Activated naive CD4-positive, alpha-beta T cell treated with anti-CD3 and anti-CD28 coated beads, Interleukin-2, amount 50 U/mL, for 16 hours (primary cell): ENCODE data around the gene EEF1G.
"Not testable (repeated sequence)": the region's sequence is repeated elsewhere in the genome, so short reads cannot be mapped to it uniquely, and the experiment has no call there.

Experiments used
- DNase-seq: peaks from one replicate; pipeline ENCODE4 v3.0.0-alpha.2; 2020

Gene EEF1G

GRCh38 chr11:62553080-62553838 lies 20.4 kb downstream of the EEF1G start:
- no peak for DNase-seq

GRCh38 chr11:62552485-62553079 lies 21.1 kb downstream of the EEF1G start:
- DNase-seq = no peak

- not testable (repeated sequence) for DNase-seq
Observed at GRCh38 chr11:62550478-62550877, 23.2 kb downstream of the EEF1G start.

DNA sequence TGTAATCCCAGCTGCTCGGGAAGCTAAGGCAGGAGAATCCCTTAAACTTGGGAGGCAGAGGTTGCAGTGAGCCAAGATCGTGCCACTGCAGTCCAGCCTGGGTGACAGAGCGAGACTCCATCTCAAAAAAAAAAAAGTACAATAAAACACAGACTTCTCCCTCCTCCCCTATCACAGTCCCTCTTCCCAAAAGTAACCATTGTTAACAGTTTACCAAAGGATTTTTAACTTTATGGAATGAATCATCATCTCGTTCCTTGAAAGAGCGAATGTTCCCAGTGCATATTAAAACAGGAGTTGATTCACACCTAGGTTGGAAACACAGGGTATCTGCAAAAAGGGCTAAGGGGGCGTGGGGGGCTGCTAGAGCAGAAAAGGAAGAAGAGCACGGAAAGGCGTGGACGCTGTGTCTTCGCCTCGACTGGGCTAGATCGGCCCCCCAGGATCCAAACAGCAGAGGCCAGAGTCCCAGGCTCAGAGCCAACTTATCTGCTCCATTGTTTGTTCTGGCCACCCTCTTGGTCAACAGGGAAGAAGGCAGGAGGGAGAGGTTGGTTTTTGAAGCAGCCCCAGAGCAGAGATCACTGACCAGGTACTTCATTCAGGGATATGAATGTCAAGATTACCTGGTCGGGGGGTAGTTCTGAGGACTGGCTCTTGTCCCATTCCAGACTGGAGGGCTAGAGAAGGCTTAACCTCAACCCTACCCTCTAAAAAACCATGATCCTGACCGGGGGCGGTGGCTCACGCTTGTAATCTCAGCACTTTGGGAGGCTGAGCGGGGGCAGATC lies 25.0 kb downstream of the EEF1G start:
- no peak for DNase-seq

- DNase-seq = no peak
Observed at GRCh38 chr11:62547691-62548281, 25.9 kb downstream of the EEF1G start.

GRCh38 chr11:62546929-62547625 lies 26.6 kb downstream of the EEF1G start:
- DNase-seq = no peak

DNA sequence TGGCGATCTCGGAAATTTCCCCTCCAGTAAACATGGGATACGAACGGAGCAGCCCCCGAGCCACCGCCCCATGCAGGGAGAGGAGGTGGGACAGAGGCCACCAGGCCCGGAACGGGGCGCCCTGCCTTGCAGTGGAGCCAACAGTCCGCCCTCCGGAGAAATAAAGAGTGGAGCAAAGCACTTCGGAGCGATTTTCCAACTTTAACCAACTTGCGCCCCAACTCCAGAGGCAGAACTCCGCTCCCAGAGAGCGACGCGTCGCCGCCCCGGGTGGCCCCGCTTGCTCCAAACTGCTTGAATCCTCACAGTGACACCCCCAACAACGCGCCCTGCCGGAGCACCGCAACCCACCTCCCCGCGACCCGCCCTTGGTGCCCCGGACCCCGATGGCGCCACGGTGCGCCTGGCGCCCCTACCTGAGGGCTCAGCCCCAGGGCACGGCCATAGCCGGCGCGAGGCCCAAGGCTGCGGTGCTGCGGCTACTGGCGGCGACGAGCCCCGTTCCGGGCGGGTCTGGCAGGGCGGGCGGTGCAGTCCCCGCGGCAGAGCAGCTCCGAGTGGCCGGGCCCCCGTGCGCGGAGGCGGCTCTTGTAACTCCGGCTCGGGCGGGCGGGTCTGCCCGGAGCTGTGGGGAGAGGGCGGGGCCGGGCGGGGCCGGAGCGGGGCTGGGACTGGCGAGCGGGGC lies 27.3 kb downstream of the EEF1G start, which contains the start of gene AHNAK:
TSS of gene AHNAK (minus strand) at position 563 of the 685 bp plus-strand sequence. CDS start 10,708 bp downstream, outside the sequence.
- DNase-seq = peak; percentile 59

GRCh38 chr11:62545437-62546243 lies 28.1 kb downstream of the EEF1G start:
- DNase-seq = peak; percentile 44

- no peak for DNase-seq
Observed at GRCh38 chr11:62544581-62545436, 28.9 kb downstream of the EEF1G start.

DNA sequence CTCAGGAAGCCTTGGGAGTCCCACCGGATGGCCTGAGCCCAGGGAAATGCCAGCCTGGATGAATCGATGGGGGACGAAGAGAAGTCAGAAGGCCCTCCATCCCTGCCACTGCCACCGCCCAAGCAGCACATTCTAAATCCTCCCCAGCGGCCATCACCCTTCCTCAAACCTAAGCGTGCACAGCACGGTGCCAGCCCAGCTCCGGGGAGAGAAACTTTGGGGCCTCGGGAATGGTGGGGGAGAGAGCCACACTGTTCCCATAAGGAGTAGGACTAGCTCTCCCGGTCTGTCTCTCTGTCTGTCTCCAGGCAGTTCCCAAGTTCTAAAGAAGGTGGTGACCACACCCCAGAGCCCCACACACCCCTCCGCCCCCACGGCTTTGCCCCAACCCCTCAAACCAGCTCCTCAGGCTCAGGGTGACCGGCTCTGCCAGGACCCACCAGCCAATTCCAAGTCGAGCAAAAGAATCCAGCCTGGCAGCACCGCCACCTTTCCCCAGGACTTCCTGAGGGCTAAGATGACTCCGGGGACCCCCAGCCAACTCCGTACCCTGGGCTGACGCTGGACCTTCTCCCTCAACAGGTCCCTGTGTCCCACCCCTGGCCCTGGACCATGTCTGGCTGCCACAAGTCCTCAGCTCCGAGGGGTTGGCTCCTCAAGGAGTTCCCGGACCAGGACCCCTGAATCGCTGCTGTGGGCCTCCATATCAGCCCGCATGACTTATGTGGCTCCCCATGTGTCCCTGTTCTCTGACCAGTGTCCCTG lies 29.8 kb downstream of the EEF1G start:
- DNase-seq = no peak

GRCh38 chr11:62542750-62543567 lies 30.7 kb downstream of the EEF1G start:
- DNase-seq = peak; percentile 75

DNA sequence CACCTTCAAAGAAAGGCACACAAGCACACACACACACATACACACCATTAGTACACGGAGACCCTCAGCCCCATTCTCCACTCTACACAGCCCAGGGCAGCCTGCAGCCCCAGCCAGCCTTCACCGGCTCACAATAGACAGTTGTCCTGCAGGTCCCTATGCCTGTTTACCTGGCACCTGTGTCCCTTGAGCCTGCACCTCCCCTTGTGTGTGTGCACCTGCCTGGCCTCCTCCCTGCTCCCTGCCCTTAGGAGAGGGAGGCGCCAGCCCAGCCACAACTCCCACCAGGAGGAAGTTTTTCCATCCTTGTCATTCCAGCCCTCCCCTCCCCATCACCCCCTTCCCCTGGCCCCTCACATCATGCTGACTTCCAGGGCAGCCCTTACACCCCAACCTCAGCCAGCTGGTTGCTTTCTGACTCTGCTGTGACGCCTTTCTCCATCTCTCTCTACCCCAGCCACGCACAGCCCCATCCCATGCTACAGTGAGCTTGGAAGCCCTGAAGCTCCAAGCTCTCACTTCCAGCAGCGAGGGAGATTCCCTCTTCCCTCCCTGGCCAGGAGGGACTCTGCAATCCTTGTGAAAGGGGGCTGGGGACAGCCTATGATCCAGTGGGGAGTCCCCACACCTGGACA lies 31.5 kb downstream of the EEF1G start:
- no peak for DNase-seq

DNA sequence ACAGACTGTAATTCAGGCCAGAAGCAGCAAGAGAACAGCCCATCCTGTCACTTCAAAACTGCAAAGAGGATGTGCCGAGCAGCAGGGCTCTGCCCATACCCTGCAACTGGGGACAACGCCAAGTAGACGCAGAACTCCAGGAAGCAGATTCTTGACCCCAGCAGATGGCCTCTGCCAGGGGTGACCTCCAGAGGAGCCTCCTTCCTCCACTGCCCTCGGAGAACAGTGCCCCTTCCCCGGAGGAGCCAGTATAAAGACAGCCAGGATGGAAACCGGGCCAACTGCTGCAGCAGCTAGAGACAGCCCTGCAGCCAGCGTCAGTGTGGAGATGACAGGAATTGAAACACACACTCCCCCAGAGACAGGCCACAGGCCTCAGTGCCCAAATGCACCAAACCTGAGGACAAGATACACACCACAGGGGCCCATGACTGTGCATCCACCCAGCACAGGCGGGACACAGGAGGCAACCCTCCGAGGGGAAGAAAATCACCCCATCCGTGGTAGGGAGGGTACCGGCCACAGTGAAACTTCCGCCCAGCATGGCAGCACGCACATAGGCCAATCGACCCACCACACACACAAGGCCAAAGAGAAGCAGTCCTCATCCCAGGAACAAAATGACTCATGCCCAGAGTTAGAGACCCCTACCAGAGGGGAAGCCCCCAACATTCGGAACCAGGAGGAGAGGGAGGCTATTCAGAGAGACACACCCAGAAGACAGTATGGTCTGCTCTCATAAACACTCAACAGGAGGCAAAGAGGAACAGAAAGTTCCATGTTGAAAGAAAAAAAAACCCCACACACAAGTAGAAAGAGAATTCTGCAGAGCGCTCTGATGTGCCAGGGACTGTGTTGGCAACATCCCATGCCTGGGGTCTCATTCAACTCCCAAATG lies 32.6 kb downstream of the EEF1G start:
- no peak for DNase-seq

- peak; percentile 52 for DNase-seq
Observed at GRCh38 chr11:62539238-62539925, 34.3 kb downstream of the EEF1G start.

- DNase-seq = no peak
Observed at GRCh38 chr11:62538470-62539237, 35.0 kb downstream of the EEF1G start.
